T-helper 2 cell treated with Interferon-gamma antibody and Interleukin-4, amounts not matched to agents 5 μg/mL and 100 μg/mL, for 36 hours (primary cell): ENCODE results near the gene CD276.
A peak's percentile ranks its signal among the peaks of the same experiment; 100 is the strongest.

Experiments used
- DNase-seq: peaks from one replicate; pipeline ENCODE4 v3.0.0; 2021; ENCODE audit warnings: low spot score
- H3K27ac Mint-ChIP-seq: one replicate; pipeline ENCODE4 v1.8.0; 2021; ENCODE audit warnings: mild to moderate bottlenecking, mixed read lengths
- H3K27me3 Mint-ChIP-seq: one replicate; pipeline ENCODE4 v1.8.0; 2021; ENCODE audit warnings: low read depth, mixed read lengths
- H3K36me3 Mint-ChIP-seq: one replicate; pipeline ENCODE4 v1.8.0; 2021; ENCODE audit warnings: low read depth, mixed read lengths
- H3K4me1 Mint-ChIP-seq: one replicate; pipeline ENCODE4 v1.8.0; 2021; ENCODE audit warnings: low read depth, mixed read lengths
- H3K4me3 Mint-ChIP-seq: one replicate; pipeline ENCODE4 v1.8.0; 2022; ENCODE audit warnings: mild to moderate bottlenecking, moderate library complexity, mixed read lengths
- H3K9me3 Mint-ChIP-seq: one replicate; pipeline ENCODE4 v1.8.0; 2021; ENCODE audit warnings: mixed read lengths

The CD276 gene

GRCh38 chr15:73751899-73752805, 68.0 kb downstream of the CD276 start:
- Mint-ChIP-seq H3K27ac (no peak overlapping the region), H3K4me1 (no peaks in the 10 kb centered on the region), H3K4me3 (no peak overlapping the region), H3K36me3 (no peaks in the 10 kb centered on the region), H3K27me3 (peaks cover 46% of the 10 kb centered on the region), H3K9me3 (no peaks in the 10 kb centered on the region)
- DNase-seq: no peak

- no peak overlapping the region for H3K4me3 Mint-ChIP-seq
- no peaks in the 10 kb centered on the region for H3K9me3 Mint-ChIP-seq
- no peaks in the 10 kb centered on the region for H3K4me1 Mint-ChIP-seq
- peaks cover 45% of the 10 kb centered on the region for H3K27me3 Mint-ChIP-seq
- DNase-seq: no peak
- H3K27ac Mint-ChIP-seq: no peak overlapping the region
- H3K36me3 Mint-ChIP-seq: no peaks in the 10 kb centered on the region
These were observed 68.6 kb downstream of the CD276 start for GRCh38 chr15:73752806-73753193.

- Mint-ChIP-seq H3K4me1 (no peaks in the 10 kb centered on the region), H3K9me3 (no peaks in the 10 kb centered on the region), H3K27ac (peak within 1 kb of the TSS; percentile 14), H3K4me3 (no peak within 1 kb of the TSS), H3K36me3 (no peaks in the 10 kb centered on the region), H3K27me3 (peaks cover 45% of the 10 kb centered on the region)
- DNase-seq: no peak
These were observed 69.3 kb downstream of the CD276 start, which contains the start of gene INSYN1 for GRCh38 chr15:73753250-73754130. TSS of gene INSYN1 (minus strand) at chr15:73753351. CDS start at chr15:73751130, 2,221 bp downstream.

- Mint-ChIP-seq H3K4me3 (no peak overlapping the region), H3K4me1 (no peaks in the 10 kb centered on the region), H3K27ac (no peak overlapping the region), H3K9me3 (no peaks in the 10 kb centered on the region), H3K27me3 (peaks cover 45% of the 10 kb centered on the region), H3K36me3 (no peaks in the 10 kb centered on the region)
- no peak for DNase-seq
These were observed 70.3 kb downstream of the CD276 start for GRCh38 chr15:73754461-73754860.

GRCh38 chr15:73755481-73755880, 71.3 kb downstream of the CD276 start:
- no peak overlapping the region for H3K4me3 Mint-ChIP-seq
- no peaks in the 10 kb centered on the region for H3K4me1 Mint-ChIP-seq
- H3K9me3 Mint-ChIP-seq: no peaks in the 10 kb centered on the region
- no peak for DNase-seq
- no peaks in the 10 kb centered on the region for H3K36me3 Mint-ChIP-seq
- no peak overlapping the region for H3K27ac Mint-ChIP-seq
- H3K27me3 Mint-ChIP-seq: peaks cover 38% of the 10 kb centered on the region

- Mint-ChIP-seq H3K27ac (no peak overlapping the region), H3K9me3 (no peaks in the 10 kb centered on the region), H3K27me3 (peaks cover 33% of the 10 kb centered on the region), H3K4me1 (no peaks in the 10 kb centered on the region), H3K36me3 (no peaks in the 10 kb centered on the region), H3K4me3 (no peak overlapping the region)
- DNase-seq: no peak
These were observed 71.8 kb downstream of the CD276 start for GRCh38 chr15:73755946-73756345.

GRCh38 chr15:73756390-73756789, 72.2 kb downstream of the CD276 start:
- H3K27me3 Mint-ChIP-seq: peaks cover 31% of the 10 kb centered on the region
- no peak overlapping the region for H3K4me3 Mint-ChIP-seq
- H3K9me3 Mint-ChIP-seq: no peaks in the 10 kb centered on the region
- no peak overlapping the region for H3K27ac Mint-ChIP-seq
- no peak for DNase-seq
- H3K4me1 Mint-ChIP-seq: no peaks in the 10 kb centered on the region
- no peaks in the 10 kb centered on the region for H3K36me3 Mint-ChIP-seq

- H3K4me1 Mint-ChIP-seq: no peaks in the 10 kb centered on the region
- no peaks in the 10 kb centered on the region for H3K36me3 Mint-ChIP-seq
- no peak for DNase-seq
- H3K4me3 Mint-ChIP-seq: no peak overlapping the region
- peaks cover 30% of the 10 kb centered on the region for H3K27me3 Mint-ChIP-seq
- H3K9me3 Mint-ChIP-seq: no peaks in the 10 kb centered on the region
- H3K27ac Mint-ChIP-seq: no peak overlapping the region
These were observed 72.8 kb downstream of the CD276 start for GRCh38 chr15:73756947-73757513.

- H3K4me1 Mint-ChIP-seq: no peaks in the 10 kb centered on the region
These were observed 73.4 kb downstream of the CD276 start for GRCh38 chr15:73757571-73757970.

GRCh38 chr15:73758461-73758860, 74.3 kb downstream of the CD276 start:
- Mint-ChIP-seq H3K4me1 (no peaks in the 10 kb centered on the region), H3K27ac (no peak overlapping the region), H3K9me3 (no peaks in the 10 kb centered on the region), H3K27me3 (peaks cover 29% of the 10 kb centered on the region), H3K4me3 (no peak overlapping the region), H3K36me3 (no peaks in the 10 kb centered on the region)
- DNase-seq: no peak

More at GRCh38 chr15:73757571-73757970, 73.4 kb downstream of the CD276 start:
- H3K9me3 Mint-ChIP-seq: no peaks in the 10 kb centered on the region
- DNase-seq: no peak
- no peak overlapping the region for H3K4me3 Mint-ChIP-seq
- H3K27ac Mint-ChIP-seq: no peak overlapping the region
- no peaks in the 10 kb centered on the region for H3K36me3 Mint-ChIP-seq
- peaks cover 30% of the 10 kb centered on the region for H3K27me3 Mint-ChIP-seq

- Mint-ChIP-seq H3K36me3 (no peaks in the 10 kb centered on the region), H3K4me1 (no peaks in the 10 kb centered on the region), H3K27ac (no peak overlapping the region), H3K9me3 (no peaks in the 10 kb centered on the region), H3K27me3 (peaks cover 13% of the 10 kb centered on the region), H3K4me3 (no peak overlapping the region)
- DNase-seq: no peak
These were observed 76.4 kb downstream of the CD276 start for GRCh38 chr15:73760330-73761329.

GRCh38 chr15:73763931-73764330, 79.7 kb downstream of the CD276 start:
- Mint-ChIP-seq H3K9me3 (no peaks in the 10 kb centered on the region), H3K36me3 (no peaks in the 10 kb centered on the region), H3K4me1 (no peaks in the 10 kb centered on the region), H3K27me3 (peaks cover 12% of the 10 kb centered on the region), H3K4me3 (no peak overlapping the region), H3K27ac (no peak overlapping the region)
- DNase-seq: no peak
